ENCODE results near the gene PTBP1. TPM values are rescaled to one million over a fixed set of nuclear protein-coding genes. Genes with fewer than 3 reads are reported as not detected.

Gene PTBP1
- total and polyA plus RNA-seq, 2 donors (not counting 3 experiments of a cell fraction or from before 2014, with no cell fraction given): 382 to 623 TPM

GRCh38 chr19:854549-854948, 57.3 kb downstream of the PTBP1 start:
- no peak overlapping the region for H3K4me3 ChIP-seq (replicated peaks in 1 of 3; ENCODE audit: insufficient read depth in 1 of 3, low read depth in 1 of 3, low read length in 3 of 3)
- no peaks in the 10 kb centered on the region for H3K27me3 ChIP-seq (ENCODE audit: control insufficient read depth in 2 of 2, insufficient read depth in 2 of 2, low read length in 2 of 2)
- no peak overlapping the region for H3K4me2 ChIP-seq (ENCODE audit: insufficient read depth, low read length)
- intact Hi-C loops (cut with micrococcal nuclease) (no loop called here), dilution Hi-C loops (cut with MboI; ENCODE audit: extremely low pct_ligation_motif_present, low sequenced_read_pairs) (no loop called here)
- no peak for DNase-seq (ENCODE audit: low read depth, low spot score)
- ChIA-PET CTCF (no interaction called here), POLR2A (interaction anchor here (0.7 kb wide), 1 partner anchor 114 kb away, joined by 3 read pairs; no protein-coding TSS in a partner anchor)
- H3K36me3 ChIP-seq (ENCODE audit: control insufficient read depth in 2 of 2, extremely low read depth in 1 of 2, insufficient read depth in 2 of 2, low read length in 2 of 2): no peaks in the 10 kb centered on the region
- no peaks in the 10 kb centered on the region for H3K9me1 ChIP-seq (replicated peaks; ENCODE audit: control insufficient read depth, extremely low read depth, insufficient read depth, low read length)
- no peaks in the 10 kb centered on the region for H3K4me1 ChIP-seq (ENCODE audit: control insufficient read depth, extremely low read depth, insufficient read depth, low read length)
- no peaks in the 10 kb centered on the region for H3K79me2 ChIP-seq (ENCODE audit: control insufficient read depth, insufficient read depth, low read length)
- BruUV-seq (replicated peaks): no TSS peak
- H3K9me3 ChIP-seq (replicated peaks; ENCODE audit: control insufficient read depth, insufficient read depth, low read length): no peaks in the 10 kb centered on the region
- no peaks in the 10 kb centered on the region for H4K20me1 ChIP-seq (replicated peaks; ENCODE audit: control insufficient read depth, extremely low read depth, insufficient read depth, low read length)
- no peak overlapping the region for H3K27ac ChIP-seq (ENCODE audit: insufficient read depth, low read depth, low read length)
- no peak overlapping the region for H3K9ac ChIP-seq (replicated peaks; ENCODE audit: extremely low read depth, insufficient read depth, low read length)
- H2AFZ ChIP-seq (ENCODE audit: low read depth, low read length): no peak overlapping the region
- no peak for TF ChIP-seq JUN (IDR thresholded peaks at IDR 0.05; ENCODE audit: borderline replicate concordance, insufficient read depth, insufficient read length, low read depth)
- TF ChIP-seq POLR2AphosphoS5 (IDR thresholded peaks at IDR 0.05; ENCODE audit: insufficient read depth, low read depth, low read length): no peak
- no peak for TF ChIP-seq EZH2 (IDR thresholded peaks at IDR 0.05; ENCODE audit: borderline replicate concordance, low read depth, low read length, severe bottlenecking)
- no peak for TF ChIP-seq POLR2A (IDR thresholded peaks at IDR 0.05; ENCODE audit: low read depth, low read length)
- no peak for TF ChIP-seq FOS (IDR thresholded peaks at IDR 0.05; ENCODE audit: borderline replicate concordance, insufficient read depth, low read length)
- no peak for TF ChIP-seq MAX (IDR thresholded peaks at IDR 0.05; ENCODE audit: insufficient read depth, insufficient read length)
- TF ChIP-seq MYC (IDR thresholded peaks at IDR 0.05; ENCODE audit: low read depth, low read length): no peak
- TF ChIP-seq GATA2 (IDR thresholded peaks at IDR 0.05; ENCODE audit: insufficient read depth, insufficient read length, low read depth, low read length): no peak
- no peak for TF ChIP-seq CTCF (IDR thresholded peaks at IDR 0.05; ENCODE audit: extremely low read depth in 1 of 2, insufficient read depth in 1 of 2, low read depth in 1 of 2, low read length in 2 of 2)
- no peak for FAIRE-seq

Measured in endothelial cell of umbilical vein (primary cell).